ENCODE data around the gene OPHN1. TPM values are rescaled to one million over a fixed set of nuclear protein-coding genes. Genes with fewer than 3 reads are reported as not detected.

OPHN1 gene
- total RNA-seq, 2 experiments from 2014 or later, result 0.05 to 0.13 TPM

GRCh38 chrX:68440940-68441339 is 7.6 kb upstream of the OPHN1 start:
- DNase-seq, result no peak
- CTCF ChIA-PET, result no interaction called here
- Mint-ChIP-seq H3K4me3 (no peak overlapping the region), H3K27ac (no peak overlapping the region), H3K36me3 (ENCODE audit: low read depth) (no peaks in the 10 kb centered on the region), H3K27me3 (ENCODE audit: low read depth) (peaks cover 12% of the 10 kb centered on the region), H3K9me3 (ENCODE audit: insufficient read depth) (no peaks in the 10 kb centered on the region), H3K4me1 (ENCODE audit: low read depth) (peaks cover 13% of the 10 kb centered on the region)
- POLR2A ChIA-PET, result no interaction called here
- ATAC-seq, result no peak

DNA sequence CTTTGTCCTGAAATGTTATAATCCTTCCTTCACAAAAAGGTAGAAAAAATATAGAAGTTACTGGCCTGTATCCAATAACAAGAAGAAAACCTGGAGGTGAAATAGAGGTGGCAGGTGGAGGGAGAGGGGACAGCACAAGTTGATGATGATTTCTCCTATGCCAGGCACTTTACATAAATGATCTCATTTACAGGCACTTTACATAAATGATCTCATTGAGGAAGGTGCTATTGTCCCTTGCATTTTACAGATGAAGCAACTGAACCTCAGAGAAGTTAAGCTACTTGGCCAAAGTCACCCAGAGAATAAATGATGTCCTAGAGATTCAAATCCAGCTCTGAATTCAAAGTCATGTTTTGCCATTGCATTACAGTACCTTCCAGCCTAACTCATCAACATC is 7.1 kb upstream of the OPHN1 start:
- no peak overlapping the region for H3K4me3 Mint-ChIP-seq

DNA sequence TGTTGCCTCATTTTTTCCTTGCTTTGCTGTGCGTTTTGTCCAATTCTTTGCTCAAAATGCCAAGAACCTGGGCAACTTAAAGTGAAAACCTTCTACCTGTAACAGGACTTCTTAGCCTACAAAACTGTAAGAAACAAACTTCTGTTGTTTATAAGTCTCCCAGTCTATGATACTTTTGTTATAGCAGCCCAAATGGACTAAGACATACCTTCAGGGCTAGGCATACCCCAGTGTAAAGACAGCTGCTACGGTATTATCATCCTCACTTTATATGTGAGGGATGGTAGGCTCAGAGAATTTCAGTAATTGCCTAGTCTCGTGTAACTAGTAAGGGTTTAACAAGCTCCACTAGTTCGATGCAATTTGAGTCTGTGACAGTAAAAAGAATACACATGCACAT is 6.0 kb upstream of the OPHN1 start:
- ATAC-seq, result no peak
- no peak for DNase-seq
- H3K36me3 Mint-ChIP-seq (ENCODE audit: low read depth), result no peaks in the 10 kb centered on the region
- no peak overlapping the region for H3K4me3 Mint-ChIP-seq
- H3K27ac Mint-ChIP-seq, result no peak overlapping the region
- peaks cover 18% of the 10 kb centered on the region for H3K27me3 Mint-ChIP-seq (ENCODE audit: low read depth)
- ChIA-PET CTCF (no interaction called here), POLR2A (no interaction called here)
- H3K4me1 Mint-ChIP-seq (ENCODE audit: low read depth), result peaks cover 13% of the 10 kb centered on the region
- no peaks in the 10 kb centered on the region for H3K9me3 Mint-ChIP-seq (ENCODE audit: insufficient read depth)

More for the DNA sequence above, 7.1 kb upstream of the OPHN1 start:
- Mint-ChIP-seq H3K4me1 (ENCODE audit: low read depth) (peaks cover 13% of the 10 kb centered on the region), H3K27me3 (ENCODE audit: low read depth) (peaks cover 10% of the 10 kb centered on the region), H3K27ac (no peak overlapping the region), H3K36me3 (ENCODE audit: low read depth) (no peaks in the 10 kb centered on the region), H3K9me3 (ENCODE audit: insufficient read depth) (no peaks in the 10 kb centered on the region)
- ChIA-PET POLR2A (no interaction called here), CTCF (no interaction called here)
- DNase-seq, result no peak
- ATAC-seq, result no peak

DNA sequence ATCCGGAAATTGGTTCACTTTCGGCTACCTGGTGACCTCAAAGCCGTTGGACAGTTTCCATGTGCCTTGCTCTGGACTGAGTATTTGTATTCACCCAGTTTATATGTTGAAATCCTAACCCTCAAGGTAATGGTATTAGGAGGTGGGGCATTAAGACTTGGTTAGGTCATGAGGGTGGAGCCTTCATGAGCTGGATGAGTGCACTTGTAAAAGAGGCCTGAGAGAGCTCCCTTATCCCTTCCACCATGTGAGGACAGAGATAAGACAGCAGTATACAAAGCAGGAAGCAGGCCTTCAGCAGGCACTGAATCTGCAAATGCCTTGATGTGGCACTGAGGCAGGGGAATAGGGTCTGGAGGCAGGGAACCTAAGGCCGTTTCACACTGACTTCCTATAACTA is 5.3 kb upstream of the OPHN1 start:
- H3K27ac Mint-ChIP-seq, result no peak overlapping the region
- CTCF ChIA-PET, result no interaction called here
- POLR2A ChIA-PET, result no interaction called here
- H3K4me3 Mint-ChIP-seq, result no peak overlapping the region
- no peak for ATAC-seq
- peaks cover 13% of the 10 kb centered on the region for H3K4me1 Mint-ChIP-seq (ENCODE audit: low read depth)
- no peaks in the 10 kb centered on the region for H3K36me3 Mint-ChIP-seq (ENCODE audit: low read depth)
- no peaks in the 10 kb centered on the region for H3K9me3 Mint-ChIP-seq (ENCODE audit: insufficient read depth)
- peaks cover 24% of the 10 kb centered on the region for H3K27me3 Mint-ChIP-seq (ENCODE audit: low read depth)
- DNase-seq, result no peak

DNA sequence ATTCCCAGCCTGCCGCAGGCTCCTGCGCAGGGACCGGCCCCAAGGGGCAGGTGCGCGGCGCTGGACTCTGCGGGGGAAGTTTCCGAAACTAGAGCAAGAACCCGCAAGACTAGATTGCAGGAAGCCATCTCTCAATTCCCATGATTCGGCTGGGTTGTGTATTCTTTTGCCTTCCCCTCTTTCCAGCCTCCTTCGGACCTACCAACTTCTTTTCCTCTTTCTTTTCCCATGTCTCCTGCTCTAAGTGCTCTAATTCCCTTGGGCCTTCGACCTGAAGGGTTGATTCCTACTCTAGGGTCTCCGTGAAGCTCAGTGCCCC is 645 bp upstream of the OPHN1 start:
- peaks cover 3% of the 10 kb centered on the region for H3K4me1 Mint-ChIP-seq (ENCODE audit: low read depth)
- H3K27ac Mint-ChIP-seq, result no peak overlapping the region
- H3K9me3 Mint-ChIP-seq (ENCODE audit: insufficient read depth), result no peaks in the 10 kb centered on the region
- ChIA-PET POLR2A (no interaction called here), CTCF (no interaction called here)
- H3K4me3 Mint-ChIP-seq, result peak overlapping the region; percentile 60
- no peaks in the 10 kb centered on the region for H3K36me3 Mint-ChIP-seq (ENCODE audit: low read depth)
- no peak for ATAC-seq
- DNase-seq, result no peak
- peaks cover 38% of the 10 kb centered on the region for H3K27me3 Mint-ChIP-seq (ENCODE audit: low read depth)

- H3K4me1 Mint-ChIP-seq (ENCODE audit: low read depth), result peaks cover 3% of the 10 kb centered on the region
- DNase-seq (no peak), ATAC-seq (no peak)
- H3K27ac Mint-ChIP-seq, result no peak overlapping the region
- no peaks in the 10 kb centered on the region for H3K9me3 Mint-ChIP-seq (ENCODE audit: insufficient read depth)
- ChIA-PET POLR2A (no interaction called here), CTCF (no interaction called here)
- H3K36me3 Mint-ChIP-seq (ENCODE audit: low read depth), result no peaks in the 10 kb centered on the region
- H3K27me3 Mint-ChIP-seq (ENCODE audit: low read depth), result peaks cover 38% of the 10 kb centered on the region
- H3K4me3 Mint-ChIP-seq, result peak overlapping the region; percentile 60
These were observed 647 bp downstream of the OPHN1 start for GRCh38 chrX:68432648-68433047.

- CTCF ChIA-PET, result no interaction called here
- ATAC-seq (no peak), DNase-seq (no peak)
- Mint-ChIP-seq H3K4me3 (no peak overlapping the region), H3K36me3 (ENCODE audit: low read depth) (no peaks in the 10 kb centered on the region), H3K4me1 (ENCODE audit: low read depth) (peaks cover 3% of the 10 kb centered on the region), H3K27me3 (ENCODE audit: low read depth) (peaks cover 38% of the 10 kb centered on the region), H3K27ac (no peak overlapping the region), H3K9me3 (ENCODE audit: insufficient read depth) (no peaks in the 10 kb centered on the region)
- POLR2A ChIA-PET, result no interaction called here
These were observed 1.5 kb downstream of the OPHN1 start for GRCh38 chrX:68431836-68432235.

GRCh38 chrX:68429216-68429615 is 4.1 kb downstream of the OPHN1 start:
- H3K36me3 Mint-ChIP-seq (ENCODE audit: low read depth), result no peaks in the 10 kb centered on the region
- H3K9me3 Mint-ChIP-seq (ENCODE audit: insufficient read depth), result no peaks in the 10 kb centered on the region
- ATAC-seq, result no peak
- ChIA-PET POLR2A (no interaction called here), CTCF (no interaction called here)
- DNase-seq, result no peak
- H3K4me3 Mint-ChIP-seq, result no peak overlapping the region
- H3K4me1 Mint-ChIP-seq (ENCODE audit: low read depth), result peaks cover 2% of the 10 kb centered on the region
- no peak overlapping the region for H3K27ac Mint-ChIP-seq
- H3K27me3 Mint-ChIP-seq (ENCODE audit: low read depth), result peaks cover 32% of the 10 kb centered on the region

- Mint-ChIP-seq H3K36me3 (ENCODE audit: low read depth) (no peaks in the 10 kb centered on the region), H3K4me3 (no peak overlapping the region), H3K27ac (no peak overlapping the region), H3K9me3 (ENCODE audit: insufficient read depth) (no peaks in the 10 kb centered on the region), H3K4me1 (ENCODE audit: low read depth) (no peaks in the 10 kb centered on the region), H3K27me3 (ENCODE audit: low read depth) (peaks cover 27% of the 10 kb centered on the region)
- ChIA-PET POLR2A (no interaction called here), CTCF (no interaction called here)
- no peak for ATAC-seq
- DNase-seq, result no peak
These were observed 4.9 kb downstream of the OPHN1 start for GRCh38 chrX:68428431-68428830.

DNA sequence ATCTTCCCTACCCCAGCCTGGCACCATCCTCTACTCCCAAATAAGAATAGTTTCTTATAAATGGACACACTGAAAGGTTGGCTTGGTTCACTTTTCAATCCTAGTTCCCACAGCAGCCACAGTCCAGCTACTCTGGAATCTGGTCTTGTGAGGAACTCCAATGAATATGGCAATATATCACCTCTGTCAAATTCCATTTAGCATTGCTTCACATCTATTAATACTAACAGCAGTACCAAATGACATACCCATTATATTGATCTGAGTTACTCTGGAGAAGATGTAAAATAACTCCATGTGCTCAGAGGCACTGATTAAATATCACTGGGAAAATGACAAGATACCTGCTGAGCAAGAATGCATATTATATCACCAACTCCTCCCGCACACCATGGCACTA is 8.6 kb downstream of the OPHN1 start:
- CTCF ChIA-PET, result no interaction called here
- Mint-ChIP-seq H3K4me1 (ENCODE audit: low read depth) (peaks cover 3% of the 10 kb centered on the region), H3K27me3 (ENCODE audit: low read depth) (peaks cover 8% of the 10 kb centered on the region), H3K4me3 (no peak overlapping the region), H3K36me3 (ENCODE audit: low read depth) (no peaks in the 10 kb centered on the region), H3K27ac (no peak overlapping the region), H3K9me3 (ENCODE audit: insufficient read depth) (no peaks in the 10 kb centered on the region)
- no peak for ATAC-seq
- POLR2A ChIA-PET, result no interaction called here
- DNase-seq, result no peak

DNA sequence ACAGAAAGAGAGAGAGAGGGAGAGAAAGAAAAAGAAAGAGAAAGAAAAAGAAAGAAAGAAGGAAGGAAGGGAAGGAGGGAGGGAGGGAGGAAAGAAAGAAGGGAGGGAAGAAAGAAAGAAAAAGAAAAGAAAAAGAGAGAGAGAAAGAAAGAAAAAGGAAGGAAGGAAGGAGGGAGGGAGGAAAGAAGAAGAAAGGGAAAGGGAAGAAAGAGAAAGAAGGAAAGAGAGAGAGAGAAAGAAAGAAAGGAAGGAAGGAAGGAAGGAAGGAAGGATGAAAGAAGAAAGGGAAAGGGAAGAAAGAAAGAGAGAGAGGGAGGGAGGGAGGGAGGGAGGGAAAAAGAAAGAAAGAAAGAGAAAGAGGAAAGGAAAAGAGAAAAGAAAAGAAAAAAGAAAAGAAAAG is 10.8 kb downstream of the OPHN1 start:
- ChIA-PET POLR2A (no interaction called here), CTCF (no interaction called here)
- DNase-seq (no peak), ATAC-seq (no peak)
- H3K4me1 Mint-ChIP-seq (ENCODE audit: low read depth), result peaks cover 3% of the 10 kb centered on the region
- H3K9me3 Mint-ChIP-seq (ENCODE audit: insufficient read depth), result no peaks in the 10 kb centered on the region
- no peak overlapping the region for H3K4me3 Mint-ChIP-seq
- H3K36me3 Mint-ChIP-seq (ENCODE audit: low read depth), result no peaks in the 10 kb centered on the region
- peaks cover 8% of the 10 kb centered on the region for H3K27me3 Mint-ChIP-seq (ENCODE audit: low read depth)
- H3K27ac Mint-ChIP-seq, result no peak overlapping the region

DNA sequence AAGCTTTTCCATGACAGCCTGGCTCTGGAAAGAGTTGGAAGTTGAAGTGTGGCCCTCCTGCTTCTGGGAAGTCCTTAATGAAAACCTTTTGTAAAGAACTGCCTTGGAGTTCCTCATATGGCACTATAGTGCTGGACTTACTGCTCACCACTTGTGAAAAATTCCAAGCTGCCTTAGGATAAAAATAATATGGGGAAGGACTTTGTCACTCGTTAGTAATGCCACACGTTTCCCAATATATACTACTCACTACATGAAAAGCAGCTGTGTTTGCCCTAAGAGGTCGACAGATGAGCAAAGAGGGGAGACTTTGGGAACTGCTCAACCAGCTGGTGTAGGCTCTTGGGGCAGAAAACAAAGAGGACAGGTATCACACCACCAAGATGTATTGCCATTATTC is 11.7 kb downstream of the OPHN1 start:
- no peaks in the 10 kb centered on the region for H3K36me3 Mint-ChIP-seq (ENCODE audit: low read depth)
- H3K4me1 Mint-ChIP-seq (ENCODE audit: low read depth), result peaks cover 3% of the 10 kb centered on the region

GRCh38 chrX:68420559-68420958 is 12.7 kb downstream of the OPHN1 start:
- Mint-ChIP-seq H3K4me3 (no peak overlapping the region), H3K36me3 (ENCODE audit: low read depth) (no peaks in the 10 kb centered on the region), H3K9me3 (ENCODE audit: insufficient read depth) (no peaks in the 10 kb centered on the region), H3K27me3 (ENCODE audit: low read depth) (peaks cover 8% of the 10 kb centered on the region), H3K4me1 (ENCODE audit: low read depth) (peaks cover 3% of the 10 kb centered on the region), H3K27ac (no peak overlapping the region)
- DNase-seq (no peak), ATAC-seq (no peak)
- ChIA-PET CTCF (no interaction called here), POLR2A (no interaction called here)

More for the DNA sequence above, 11.7 kb downstream of the OPHN1 start:
- no peak overlapping the region for H3K27ac Mint-ChIP-seq
- no peak for ATAC-seq
- peaks cover 8% of the 10 kb centered on the region for H3K27me3 Mint-ChIP-seq (ENCODE audit: low read depth)
- DNase-seq, result no peak
- ChIA-PET POLR2A (no interaction called here), CTCF (no interaction called here)
- H3K4me3 Mint-ChIP-seq, result no peak overlapping the region
- no peaks in the 10 kb centered on the region for H3K9me3 Mint-ChIP-seq (ENCODE audit: insufficient read depth)

GRCh38 chrX:68419975-68420374 is 13.3 kb downstream of the OPHN1 start:
- ChIA-PET CTCF (no interaction called here), POLR2A (no interaction called here)
- no peak overlapping the region for H3K27ac Mint-ChIP-seq
- ATAC-seq (no peak), DNase-seq (no peak)
- no peaks in the 10 kb centered on the region for H3K9me3 Mint-ChIP-seq (ENCODE audit: insufficient read depth)
- H3K4me3 Mint-ChIP-seq, result no peak overlapping the region
- H3K36me3 Mint-ChIP-seq (ENCODE audit: low read depth), result no peaks in the 10 kb centered on the region
- H3K4me1 Mint-ChIP-seq (ENCODE audit: low read depth), result peaks cover 3% of the 10 kb centered on the region
- H3K27me3 Mint-ChIP-seq (ENCODE audit: low read depth), result peaks cover 6% of the 10 kb centered on the region

Measured in activated CD8-positive, alpha-beta T cell treated with anti-CD3 and anti-CD28 coated beads, Interleukin-2, amount 10 ng/mL, durations not matched to agents 7 days and 5 days (primary cell).